Femur (tissue), 1 donor: Measurements from ENCODE around the gene RBPJ.

Source experiments
- DNase-seq: peaks from one replicate; pipeline ENCODE4 v3.0.0-alpha.2; 2017

The RBPJ gene

GRCh38 chr4:26463386-26463785 lies 142.6 kb downstream of the RBPJ start:
- DNase-seq: no peak

- DNase-seq: no peak
Measured at GRCh38 chr4:26464420-26465095, 143.7 kb downstream of the RBPJ start.

GRCh38 chr4:26466578-26467270 lies 145.9 kb downstream of the RBPJ start:
- no peak for DNase-seq

- no peak for DNase-seq
Measured at GRCh38 chr4:26467724-26468123, 146.9 kb downstream of the RBPJ start.

GRCh38 chr4:26468283-26468949 lies 147.6 kb downstream of the RBPJ start:
- DNase-seq: no peak

- DNase-seq: no peak
Measured at GRCh38 chr4:26468977-26469376, 148.2 kb downstream of the RBPJ start.

- DNase-seq: no peak
Measured at GRCh38 chr4:26471890-26472289, 151.1 kb downstream of the RBPJ start.

GRCh38 chr4:26473893-26474292 lies 153.1 kb downstream of the RBPJ start:
- DNase-seq: no peak

GRCh38 chr4:26474551-26474950 lies 153.7 kb downstream of the RBPJ start:
- DNase-seq: no peak

- DNase-seq: no peak
Measured at GRCh38 chr4:26475716-26476115, 154.9 kb downstream of the RBPJ start.

- DNase-seq: no peak
Measured at GRCh38 chr4:26476545-26476944, 155.7 kb downstream of the RBPJ start.

GRCh38 chr4:26478330-26478729 lies 157.5 kb downstream of the RBPJ start:
- DNase-seq: no peak

GRCh38 chr4:26482508-26483462 lies 162.0 kb downstream of the RBPJ start:
- DNase-seq: no peak

- DNase-seq: no peak
Measured at GRCh38 chr4:26484032-26484515, 163.3 kb downstream of the RBPJ start.

- no peak for DNase-seq
Measured at GRCh38 chr4:26484516-26484915, 163.7 kb downstream of the RBPJ start.
